IMR-90 (cell line): Measurements from ENCODE around the gene KRT4. TPM values are rescaled to one million over a fixed set of nuclear protein-coding genes. Genes with fewer than 3 reads are reported as not detected.

ENCODE experiments used
- ATAC-seq: fragments of 200-7000 bp; cut with Tn5 transposase; 2 replicates; pipeline ENCODE4 v1.9.1; 2020; ENCODE audit warnings: low read depth, mild to moderate bottlenecking, moderate library complexity
- BruUV-seq: library from RNA; stranded (reverse); fragments of 400-500 nt; replicated peaks from 2 replicates; lab custom pipeline; 2021; lab: Mats Ljungman, UMichigan
- CTCF ChIA-PET: fragments of 300-600 bp; formaldehyde crosslinking; extraction: SDS; loops from one replicate; lab custom pipeline; 2021; ENCODE audit warnings: antibody characterized with exemption; lab: Yijun Ruan, JAX
- POLR2A ChIA-PET: fragments of 300-600 bp; sonication (Branson Sonifier 250); formaldehyde crosslinking; loops from one replicate; lab custom pipeline; 2022; ENCODE audit warnings: antibody characterized with exemption; ENCODE audit not compliant: unreplicated experiment; lab: Charles Lee
- DNase-seq: peaks from one replicate; pipeline ENCODE4 v3.0.0; 2013
- H2AFZ ChIP-seq: replicated peaks from 2 replicates; pipeline ENCODE3; 2013; ENCODE audit warnings: low read length, mild to moderate bottlenecking; ENCODE audit not compliant: poor library complexity
- H2AK5ac ChIP-seq: 2 replicates; pipeline ENCODE4 v1.6.1; 2013; ENCODE audit warnings: low read depth, low read length, inconsistent platforms
- H2AK9ac ChIP-seq: replicated peaks from 2 replicates; pipeline ENCODE3; 2013; ENCODE audit warnings: mild to moderate bottlenecking, low read depth, low read length, moderate library complexity; ENCODE audit not compliant: poor library complexity
- H2BK120ac ChIP-seq: 2 replicates; pipeline ENCODE4 v1.6.1; 2013; ENCODE audit warnings: low read depth, low read length, inconsistent platforms
- H2BK15ac ChIP-seq: 3 replicates; pipeline ENCODE4 v1.6.1; 2013; ENCODE audit warnings: low read depth, low read length, inconsistent platforms
- H2BK20ac ChIP-seq: 2 replicates; pipeline ENCODE4 v1.6.1; 2013; ENCODE audit warnings: low read depth, mild to moderate bottlenecking, inconsistent platforms, low read length, moderate library complexity
- H2BK5ac ChIP-seq: 2 replicates; pipeline ENCODE4 v1.6.1; 2013; ENCODE audit warnings: mild to moderate bottlenecking, low read depth, low read length, inconsistent platforms; ENCODE audit not compliant: poor library complexity, severe bottlenecking
- H3K14ac ChIP-seq: replicated peaks from 2 replicates; pipeline ENCODE4 v1.6.1; 2013; ENCODE audit warnings: low read depth, low read length, inconsistent platforms
- H3K18ac ChIP-seq: 2 replicates; pipeline ENCODE4 v1.6.1; 2013; ENCODE audit warnings: low read depth, low read length, control low read depth
- H3K23ac ChIP-seq: 2 replicates; pipeline ENCODE4 v1.6.1; 2013; ENCODE audit warnings: low read depth, low read length, inconsistent platforms
- H3K27ac ChIP-seq: 2 replicates; pipeline ENCODE4 v1.5.1; 2013; ENCODE audit warnings: mild to moderate bottlenecking, control low read depth, low read length; ENCODE audit not compliant: insufficient read depth
- H3K27me3 ChIP-seq: 2 replicates; pipeline ENCODE4 v1.6.1; 2013; ENCODE audit warnings: low read length; ENCODE audit not compliant: control insufficient read depth, insufficient read depth
- H3K36me3 ChIP-seq: 2 replicates; pipeline ENCODE4 v1.6.1; 2013; ENCODE audit warnings: low read length, mixed read lengths; ENCODE audit not compliant: control insufficient read depth, insufficient read depth
- H3K4ac ChIP-seq: 2 replicates; pipeline ENCODE4 v1.6.1; 2013; ENCODE audit warnings: low read depth, low read length, inconsistent platforms
- H3K4me1 ChIP-seq: 2 replicates; pipeline ENCODE4 v1.6.1; 2013; ENCODE audit warnings: low read length, mixed read lengths; ENCODE audit not compliant: control insufficient read depth, insufficient read depth
- H3K4me2 ChIP-seq: 2 replicates; pipeline ENCODE4 v1.6.1; 2013; ENCODE audit warnings: low read depth, mild to moderate bottlenecking, control low read depth, low read length, moderate library complexity
- H3K4me3 ChIP-seq: 2 replicates; pipeline ENCODE4 v1.5.1; 2013; ENCODE audit warnings: low read depth, mild to moderate bottlenecking, control low read depth, low read length, moderate library complexity; ENCODE audit not compliant: insufficient read depth
- H3K56ac ChIP-seq: 2 replicates; pipeline ENCODE4 v1.6.1; 2013; ENCODE audit warnings: low read length, inconsistent platforms; ENCODE audit not compliant: insufficient read depth; ENCODE audit errors: extremely low read depth
- H3K79me1 ChIP-seq, 2 experiments: 2 replicates each; pipeline ENCODE4 v1.6.1; 2013; ENCODE audit warnings: low read length in 2 of 2, inconsistent platforms in 1 of 2, low read depth in 1 of 2
- H3K9ac ChIP-seq: 2 replicates; pipeline ENCODE4 v1.6.1; 2013; ENCODE audit warnings: low read depth, low read length, control low read depth
- H3K9me1 ChIP-seq: 2 replicates; pipeline ENCODE4 v1.6.1; 2013; ENCODE audit warnings: low read length, inconsistent platforms; ENCODE audit not compliant: insufficient read depth
- H3K9me3 ChIP-seq: 2 replicates; pipeline ENCODE4 v1.6.1; 2013; ENCODE audit warnings: low read length; ENCODE audit not compliant: control insufficient read depth, insufficient read depth
- H4K20me1 ChIP-seq: 2 replicates; pipeline ENCODE4 v1.6.1; 2013; ENCODE audit warnings: low read length, inconsistent platforms; ENCODE audit not compliant: insufficient read depth
- H4K5ac ChIP-seq: 2 replicates; pipeline ENCODE4 v1.6.1; 2013; ENCODE audit warnings: mild to moderate bottlenecking, low read depth, low read length, control low read depth
- H4K8ac ChIP-seq, 2 experiments: 2 replicates each; pipeline ENCODE4 v1.6.1; 2013; ENCODE audit warnings: low read depth in 2 of 2, low read length in 2 of 2, control low read depth in 1 of 2, inconsistent platforms in 1 of 2
- H4K91ac ChIP-seq: 2 replicates; pipeline ENCODE4 v1.6.1; 2013; ENCODE audit warnings: low read depth, low read length, inconsistent platforms; ENCODE audit not compliant: insufficient read depth
- CHD1 ChIP-seq: IDR thresholded peaks from 2 replicates; pipeline ENCODE4 v1.6.1; 2012; ENCODE audit warnings: low read depth, low read length, improper control_type of control experiment
- MXI1 ChIP-seq: IDR thresholded peaks from 2 replicates; pipeline ENCODE4 v1.6.1; 2012; ENCODE audit warnings: low read depth, mild to moderate bottlenecking, low read length, moderate library complexity, borderline replicate concordance
- RCOR1 ChIP-seq: IDR thresholded peaks from 2 replicates; pipeline ENCODE4 v1.6.1; 2012; ENCODE audit warnings: mild to moderate bottlenecking, low read length, improper control_type of control experiment; ENCODE audit not compliant: insufficient replicate concordance
- RFX5 ChIP-seq: IDR thresholded peaks from 2 replicates; pipeline ENCODE4 v1.8.0; 2012; ENCODE audit warnings: low read depth, mild to moderate bottlenecking, low read length, moderate library complexity
- WGBS, 2 experiments: methylation state at CpG; one replicate each; pipeline versions ENCODE4 v1.1.5 to v1.1.7; 2013; ENCODE audit warnings: missing lambda C conversion rate in 2 of 2; ENCODE audit not compliant: insufficient read length in 1 of 2; ENCODE audit errors: extremely low coverage in 2 of 2; 5-methylcytosine and 5-hydroxymethylcytosine counted together
- dilution Hi-C: fragments of 300-500 bp; cut with HindIII; formaldehyde crosslinking; loops from one replicate; pipeline ENCODE4 v1.14.3; 2018; ENCODE audit warnings: low sequenced_read_pairs; ENCODE audit not compliant: unreplicated experiment
- in situ Hi-C: fragments of 300-500 bp; cut with MboI; formaldehyde crosslinking; loops from 3 replicates; pipeline ENCODE4 v1.14.3; 2019; ENCODE audit warnings: low sequenced_read_pairs, inconsistent platforms, mixed read lengths
- intact Hi-C: fragments of 100-400 bp; cut with micrococcal nuclease; formaldehyde crosslinking; loops from 2 replicates; pipeline ENCODE4 v1.10.0; 2022
- polyA plus RNA-seq, 3 experiments: library from polyadenylated mRNA; depleted of rRNA; stranded (reverse); fragments of >200 nt; gene quantifications; 2 replicates each; pipeline ENCODE4 v1.2.3, GENCODE V29; 2012; ENCODE audit warnings: low replicate concordance in 1 of 3
- total RNA-seq: library from RNA; depleted of rRNA; stranded (reverse); fragments of >200 nt; gene quantifications from 2 replicates; pipeline ENCODE4 v1.2.3, GENCODE V29; 2012

KRT4 gene
- total and polyA plus RNA-seq, 2 of the 4 experiments (the other 2 are of a cell fraction): under 0.01 to 0.07 TPM

GRCh38 chr12:52812073-52812400 lies 1.9 kb downstream of the KRT4 start:
- no peak overlapping the region for H4K5ac ChIP-seq
- no peak overlapping the region for H3K23ac ChIP-seq
- H3K4me2 ChIP-seq: no peak overlapping the region
- H3K9me3 ChIP-seq: no peaks in the 10 kb centered on the region
- H4K91ac ChIP-seq: no peak overlapping the region
- POLR2A ChIA-PET: no interaction called here
- no peaks in the 10 kb centered on the region for H3K79me1 ChIP-seq
- no peak overlapping the region for H2BK15ac ChIP-seq
- no peak overlapping the region for H2AFZ ChIP-seq
- no peak overlapping the region for H3K4me3 ChIP-seq
- ATAC-seq (no peak), DNase-seq (no peak)
- TF ChIP-seq RCOR1 (no peak), MXI1 (no peak), RFX5 (no peak), CHD1 (no peak)
- no peak overlapping the region for H3K4ac ChIP-seq
- H2AK9ac ChIP-seq: no peak overlapping the region
- no peak overlapping the region for H2BK20ac ChIP-seq
- H3K56ac ChIP-seq: no peak overlapping the region
- in situ Hi-C loops: no loop called here
- CTCF ChIA-PET: no interaction called here
- intact Hi-C loops: no loop called here
- no peaks in the 10 kb centered on the region for H3K36me3 ChIP-seq
- no peaks in the 10 kb centered on the region for H4K20me1 ChIP-seq
- no CpG with 5 or more reads among the region's 4 CpGs for WGBS, 2 experiments
- dilution Hi-C loops: no loop called here
- H3K14ac ChIP-seq: no peak overlapping the region
- H2BK5ac ChIP-seq: no peak overlapping the region
- H2AK5ac ChIP-seq: no peak overlapping the region
- peaks cover 42% of the 10 kb centered on the region for H3K27me3 ChIP-seq
- H3K9ac ChIP-seq: no peak overlapping the region
- H3K4me1 ChIP-seq: peaks cover 6% of the 10 kb centered on the region
- no TSS peak for BruUV-seq
- no peak overlapping the region for H3K18ac ChIP-seq
- H4K8ac ChIP-seq: no peak overlapping the region
- no peak overlapping the region for H3K27ac ChIP-seq
- no peaks in the 10 kb centered on the region for H3K9me1 ChIP-seq
- H2BK120ac ChIP-seq: no peak overlapping the region
